ENCODE data around the gene POU3F2.

- TF ChIP-seq, protein P1, sequence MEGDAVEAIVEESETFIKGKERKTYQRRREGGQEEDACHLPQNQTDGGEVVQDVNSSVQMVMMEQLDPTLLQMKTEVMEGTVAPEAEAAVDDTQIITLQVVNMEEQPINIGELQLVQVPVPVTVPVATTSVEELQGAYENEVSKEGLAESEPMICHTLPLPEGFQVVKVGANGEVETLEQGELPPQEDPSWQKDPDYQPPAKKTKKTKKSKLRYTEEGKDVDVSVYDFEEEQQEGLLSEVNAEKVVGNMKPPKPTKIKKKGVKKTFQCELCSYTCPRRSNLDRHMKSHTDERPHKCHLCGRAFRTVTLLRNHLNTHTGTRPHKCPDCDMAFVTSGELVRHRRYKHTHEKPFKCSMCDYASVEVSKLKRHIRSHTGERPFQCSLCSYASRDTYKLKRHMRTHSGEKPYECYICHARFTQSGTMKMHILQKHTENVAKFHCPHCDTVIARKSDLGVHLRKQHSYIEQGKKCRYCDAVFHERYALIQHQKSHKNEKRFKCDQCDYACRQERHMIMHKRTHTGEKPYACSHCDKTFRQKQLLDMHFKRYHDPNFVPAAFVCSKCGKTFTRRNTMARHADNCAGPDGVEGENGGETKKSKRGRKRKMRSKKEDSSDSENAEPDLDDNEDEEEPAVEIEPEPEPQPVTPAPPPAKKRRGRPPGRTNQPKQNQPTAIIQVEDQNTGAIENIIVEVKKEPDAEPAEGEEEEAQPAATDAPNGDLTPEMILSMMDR (IDR thresholded peaks at IDR 0.05; ENCODE audit: low read depth, low read length): no peak
- TF ChIP-seq EZH2phosphoT487 (IDR thresholded peaks at IDR 0.05; ENCODE audit: low read depth): no peak
Observed at GRCh38 chr6:98834060-98835031, at the start of gene POU3F2.
